Activated naive CD8-positive, alpha-beta T cell (primary cell): ENCODE measurements around the gene GPRIN3.

Experiments used
- H3K27ac Mint-ChIP-seq: one replicate; pipeline ENCODE4 v1.8.0; 2021; ENCODE audit warnings: mixed read lengths
- H3K27me3 Mint-ChIP-seq: one replicate; pipeline ENCODE4 v1.8.0; 2021; ENCODE audit warnings: mixed read lengths
- H3K36me3 Mint-ChIP-seq: one replicate; pipeline ENCODE4 v1.8.0; 2021; ENCODE audit warnings: mixed read lengths
- H3K4me1 Mint-ChIP-seq: one replicate; pipeline ENCODE4 v1.8.0; 2021; ENCODE audit warnings: low read depth, mixed read lengths
- H3K4me3 Mint-ChIP-seq: one replicate; pipeline ENCODE4 v1.8.0; 2021; ENCODE audit warnings: mild to moderate bottlenecking, mixed read lengths
- H3K9me3 Mint-ChIP-seq: one replicate; pipeline ENCODE4 v1.8.0; 2021; ENCODE audit warnings: low read depth, mixed read lengths

Gene GPRIN3

DNA sequence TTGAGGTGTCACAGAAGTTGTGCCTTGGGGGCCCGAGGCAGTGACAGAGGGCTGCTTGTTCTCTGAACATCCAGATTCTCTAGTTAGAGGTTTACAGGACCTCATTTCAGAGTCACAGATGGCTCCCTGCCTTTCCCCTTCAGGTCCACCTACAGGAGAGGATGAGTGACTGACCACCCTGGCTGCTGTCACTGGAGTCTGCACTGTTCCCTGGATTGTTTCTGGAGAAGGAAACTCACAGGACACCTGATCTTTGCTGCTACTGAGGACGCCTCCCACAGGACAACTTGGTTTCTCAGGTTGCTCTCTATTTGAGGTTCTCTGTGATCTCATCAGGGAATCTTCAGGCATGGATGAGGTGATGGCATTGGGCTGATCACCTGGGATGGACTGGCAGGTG lies 58.3 kb downstream of the GPRIN3 start:
- Mint-ChIP-seq H3K4me3 (no peak overlapping the region), H3K9me3 (no peaks in the 10 kb centered on the region), H3K27me3 (no peaks in the 10 kb centered on the region), H3K4me1 (peaks cover 27% of the 10 kb centered on the region), H3K36me3 (peaks cover 18% of the 10 kb centered on the region), H3K27ac (no peak overlapping the region)

- H3K4me3 Mint-ChIP-seq: no peak overlapping the region
- no peaks in the 10 kb centered on the region for H3K27me3 Mint-ChIP-seq
- no peaks in the 10 kb centered on the region for H3K9me3 Mint-ChIP-seq
- peaks cover 18% of the 10 kb centered on the region for H3K36me3 Mint-ChIP-seq
- H3K27ac Mint-ChIP-seq: no peak overlapping the region
- peaks cover 32% of the 10 kb centered on the region for H3K4me1 Mint-ChIP-seq
Measured at GRCh38 chr4:89248879-89249281, 58.7 kb downstream of the GPRIN3 start.

GRCh38 chr4:89247951-89248350 lies 59.6 kb downstream of the GPRIN3 start:
- H3K27ac Mint-ChIP-seq: no peak overlapping the region
- no peaks in the 10 kb centered on the region for H3K27me3 Mint-ChIP-seq
- no peaks in the 10 kb centered on the region for H3K9me3 Mint-ChIP-seq
- H3K4me1 Mint-ChIP-seq: peaks cover 35% of the 10 kb centered on the region
- H3K4me3 Mint-ChIP-seq: no peak overlapping the region
- peaks cover 18% of the 10 kb centered on the region for H3K36me3 Mint-ChIP-seq

DNA sequence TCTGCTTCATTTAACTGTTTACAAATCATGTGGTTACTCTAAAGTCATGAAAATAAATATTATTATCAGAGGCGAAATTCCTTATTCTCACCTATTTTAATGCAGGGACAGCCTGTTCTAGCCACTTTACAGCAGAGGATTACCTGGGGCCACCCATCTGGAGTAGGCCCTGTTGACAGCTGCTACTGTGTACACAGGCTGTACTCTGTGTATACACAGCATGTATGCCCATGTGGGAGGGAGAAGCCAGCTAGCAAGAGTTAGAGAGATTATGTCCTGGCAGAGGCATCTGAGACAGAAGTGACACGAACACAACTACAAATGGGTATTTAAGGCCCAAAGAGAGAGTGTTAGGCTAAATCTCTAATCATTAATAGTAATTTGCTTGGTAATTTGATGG lies 62.1 kb downstream of the GPRIN3 start:
- Mint-ChIP-seq H3K27ac (peak overlapping the region; percentile 5), H3K36me3 (peaks cover 22% of the 10 kb centered on the region), H3K4me1 (peaks cover 33% of the 10 kb centered on the region), H3K9me3 (no peaks in the 10 kb centered on the region), H3K27me3 (no peaks in the 10 kb centered on the region), H3K4me3 (no peak overlapping the region)

DNA sequence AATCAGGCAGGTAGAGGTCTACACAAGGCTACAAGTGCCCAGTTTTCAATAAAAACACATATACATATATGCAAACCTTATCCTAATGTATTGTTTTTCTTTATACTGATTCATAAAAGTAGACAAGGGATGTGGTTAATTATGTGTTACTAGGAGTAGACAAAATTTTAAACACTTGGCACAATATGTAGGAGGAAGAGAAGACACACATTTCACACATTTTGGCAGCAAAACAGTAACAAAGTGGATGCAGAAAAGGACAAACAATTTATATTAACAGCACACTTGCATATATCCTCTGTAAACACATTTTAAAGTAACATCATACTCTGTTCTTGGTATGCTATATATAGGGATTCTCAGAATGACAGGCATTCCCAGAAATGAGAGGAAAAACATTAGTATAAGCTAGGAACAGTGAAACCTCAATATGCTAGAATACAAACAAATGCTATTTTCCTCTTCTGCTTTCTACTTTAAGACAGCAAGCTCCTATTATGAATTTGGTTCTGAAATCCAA lies 63.8 kb downstream of the GPRIN3 start:
- peak overlapping the region; percentile 9 for H3K4me3 Mint-ChIP-seq
- H3K27me3 Mint-ChIP-seq: no peaks in the 10 kb centered on the region
- H3K4me1 Mint-ChIP-seq: peaks cover 33% of the 10 kb centered on the region
- no peaks in the 10 kb centered on the region for H3K9me3 Mint-ChIP-seq
- H3K27ac Mint-ChIP-seq: peak overlapping the region; percentile 76
- H3K36me3 Mint-ChIP-seq: peaks cover 20% of the 10 kb centered on the region

DNA sequence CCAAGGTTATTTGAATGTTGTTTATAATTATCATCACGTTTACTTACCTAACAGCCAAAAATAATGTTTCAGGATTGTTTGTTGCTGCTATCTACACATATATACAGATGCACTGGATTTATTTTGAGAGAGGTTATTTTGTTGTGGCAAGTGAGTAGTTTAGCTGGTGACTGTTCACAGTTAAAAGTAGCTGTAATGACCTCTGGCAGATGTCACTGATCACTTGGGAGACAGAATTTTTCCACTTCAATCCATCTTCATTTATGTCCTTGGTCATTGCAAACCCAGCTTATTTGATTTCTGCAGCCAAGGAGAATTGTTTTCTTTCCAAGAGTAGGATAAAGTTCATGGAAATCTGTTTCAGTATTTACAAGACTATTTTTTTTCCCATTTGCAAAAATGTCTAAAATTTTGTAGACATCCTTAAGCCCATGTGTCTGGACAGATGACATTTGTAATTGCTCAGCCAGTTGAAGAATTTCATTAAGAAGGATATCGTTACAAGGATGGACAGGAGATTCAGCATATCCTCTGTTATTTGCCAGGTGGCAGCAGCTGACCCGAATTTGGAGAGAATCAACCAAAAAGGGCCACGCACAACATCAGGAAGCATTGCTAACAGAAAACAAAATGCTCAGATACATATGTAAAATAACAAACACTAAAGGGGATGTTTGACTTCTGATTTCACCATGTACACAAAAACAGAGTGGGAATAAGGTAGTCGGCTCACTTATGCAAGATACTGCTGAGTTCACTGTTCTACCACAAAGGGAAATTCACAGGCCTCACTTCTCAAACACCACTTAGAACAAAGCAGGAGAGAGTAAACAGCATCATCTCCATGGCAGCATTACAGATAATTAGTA lies 64.5 kb downstream of the GPRIN3 start:
- Mint-ChIP-seq H3K4me1 (peaks cover 33% of the 10 kb centered on the region), H3K4me3 (peak overlapping the region; percentile 9), H3K36me3 (peaks cover 18% of the 10 kb centered on the region), H3K9me3 (no peaks in the 10 kb centered on the region), H3K27ac (peak overlapping the region; percentile 76), H3K27me3 (no peaks in the 10 kb centered on the region)

DNA sequence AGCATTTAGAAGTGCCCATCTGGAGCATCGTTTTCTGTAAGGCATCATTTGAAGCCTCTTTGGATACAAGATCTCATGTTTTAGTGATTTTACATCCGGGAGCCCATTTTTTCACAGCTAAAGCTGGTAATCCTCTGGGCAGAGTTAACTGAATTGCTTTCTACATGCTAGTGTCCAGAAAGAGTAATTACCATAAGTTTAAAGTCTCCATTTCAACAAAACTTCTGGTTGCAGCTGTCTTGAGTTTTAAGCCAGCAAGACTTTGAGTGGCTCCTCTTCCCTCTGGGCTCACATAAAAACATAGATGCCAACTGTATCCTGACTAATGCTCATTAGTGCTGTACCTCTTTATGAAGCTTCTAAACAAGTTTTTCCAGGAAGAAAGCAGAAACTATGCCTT lies 65.4 kb downstream of the GPRIN3 start:
- H3K4me3 Mint-ChIP-seq: no peak overlapping the region
- H3K36me3 Mint-ChIP-seq: peaks cover 12% of the 10 kb centered on the region
- H3K4me1 Mint-ChIP-seq: peaks cover 31% of the 10 kb centered on the region
- no peaks in the 10 kb centered on the region for H3K9me3 Mint-ChIP-seq
- no peak overlapping the region for H3K27ac Mint-ChIP-seq
- no peaks in the 10 kb centered on the region for H3K27me3 Mint-ChIP-seq

- H3K27ac Mint-ChIP-seq: no peak overlapping the region
- H3K27me3 Mint-ChIP-seq: no peaks in the 10 kb centered on the region
- peaks cover 2% of the 10 kb centered on the region for H3K4me1 Mint-ChIP-seq
- no peaks in the 10 kb centered on the region for H3K36me3 Mint-ChIP-seq
- H3K4me3 Mint-ChIP-seq: no peak overlapping the region
- H3K9me3 Mint-ChIP-seq: peaks cover 2% of the 10 kb centered on the region
Measured at GRCh38 chr4:89230271-89230670, 77.3 kb downstream of the GPRIN3 start.

GRCh38 chr4:89226665-89227574 lies 80.7 kb downstream of the GPRIN3 start:
- H3K27ac Mint-ChIP-seq: no peak overlapping the region
- no peaks in the 10 kb centered on the region for H3K27me3 Mint-ChIP-seq
- peaks cover 8% of the 10 kb centered on the region for H3K4me1 Mint-ChIP-seq
- H3K36me3 Mint-ChIP-seq: no peaks in the 10 kb centered on the region
- peak overlapping the region; percentile 57 for H3K4me3 Mint-ChIP-seq
- H3K9me3 Mint-ChIP-seq: no peaks in the 10 kb centered on the region

DNA sequence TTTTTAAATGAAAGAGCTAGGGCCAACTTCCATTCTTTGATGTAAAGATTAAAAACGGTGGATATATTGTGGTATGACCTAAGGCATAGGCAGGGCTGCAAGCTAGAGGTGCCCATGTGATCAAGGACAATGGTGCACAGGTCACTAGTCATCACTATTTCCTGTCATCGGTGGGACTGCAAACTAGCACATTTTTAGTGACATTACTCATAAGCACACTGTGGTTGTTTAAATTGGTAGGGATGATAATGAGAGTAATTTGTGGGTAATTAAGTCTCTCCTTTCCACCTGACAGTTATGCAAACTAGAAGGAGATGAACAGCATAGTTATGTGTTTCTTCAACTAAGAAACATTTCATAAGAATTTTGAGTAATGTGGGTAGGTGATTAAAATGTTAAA lies 85.4 kb downstream of the GPRIN3 start:
- Mint-ChIP-seq H3K9me3 (no peaks in the 10 kb centered on the region), H3K4me1 (peaks cover 11% of the 10 kb centered on the region), H3K4me3 (no peak overlapping the region), H3K27ac (no peak overlapping the region), H3K36me3 (no peaks in the 10 kb centered on the region), H3K27me3 (no peaks in the 10 kb centered on the region)

DNA sequence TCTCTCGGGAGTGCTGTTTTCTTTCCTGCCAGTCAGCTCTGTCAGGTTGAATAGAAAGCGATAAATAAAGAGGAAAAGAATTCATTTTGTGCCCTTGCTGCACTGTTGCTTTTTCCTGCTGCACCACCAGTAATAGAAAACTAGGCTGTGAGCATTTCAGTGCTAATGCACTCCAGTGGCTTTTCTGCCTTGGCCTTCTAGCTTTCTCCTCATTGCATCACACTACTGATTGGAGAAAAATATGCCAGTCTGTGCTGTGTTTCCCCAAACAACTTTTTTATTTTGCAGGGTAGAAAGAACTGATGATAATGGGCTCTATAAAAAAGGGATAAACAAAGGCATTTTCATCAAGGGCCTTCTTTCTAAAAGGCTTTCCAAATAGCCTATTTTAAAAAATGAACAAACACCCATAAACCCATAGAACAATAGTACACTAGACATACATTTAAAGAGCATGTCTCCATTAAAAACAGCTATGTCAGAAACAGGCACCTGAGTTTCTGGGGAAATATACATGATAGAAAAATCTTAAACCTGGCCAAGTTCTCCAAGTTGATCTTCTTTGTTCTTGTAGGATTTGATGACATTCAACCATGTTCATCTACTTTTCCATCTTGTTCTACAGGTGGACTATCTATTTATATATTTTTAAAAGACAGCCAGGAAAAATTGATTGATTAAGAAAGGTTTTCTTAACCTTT lies 86.3 kb downstream of the GPRIN3 start:
- Mint-ChIP-seq H3K9me3 (no peaks in the 10 kb centered on the region), H3K27ac (no peak overlapping the region), H3K36me3 (no peaks in the 10 kb centered on the region), H3K27me3 (no peaks in the 10 kb centered on the region), H3K4me3 (no peak overlapping the region), H3K4me1 (peaks cover 8% of the 10 kb centered on the region)

DNA sequence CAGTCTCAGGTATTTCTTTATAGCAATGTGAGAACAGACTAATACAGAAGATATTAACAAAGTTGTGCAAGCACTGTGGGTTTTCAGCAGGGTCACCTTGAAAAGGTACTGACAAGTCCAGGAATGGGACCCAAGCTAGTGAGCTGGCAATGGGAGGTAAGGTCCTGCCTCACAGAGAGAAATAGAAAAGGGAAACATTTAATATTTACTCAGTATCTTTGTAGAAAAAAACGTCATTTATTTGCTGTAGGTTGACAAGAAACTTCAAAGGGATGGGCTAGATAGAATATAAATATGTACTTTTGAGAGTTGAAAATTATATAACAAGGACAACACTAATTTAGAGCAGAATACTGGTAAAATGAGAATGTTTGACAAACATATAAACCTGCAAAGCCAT lies 89.0 kb downstream of the GPRIN3 start:
- Mint-ChIP-seq H3K4me1 (peaks cover 8% of the 10 kb centered on the region), H3K36me3 (no peaks in the 10 kb centered on the region), H3K9me3 (no peaks in the 10 kb centered on the region), H3K27ac (no peak overlapping the region), H3K4me3 (no peak overlapping the region), H3K27me3 (no peaks in the 10 kb centered on the region)

DNA sequence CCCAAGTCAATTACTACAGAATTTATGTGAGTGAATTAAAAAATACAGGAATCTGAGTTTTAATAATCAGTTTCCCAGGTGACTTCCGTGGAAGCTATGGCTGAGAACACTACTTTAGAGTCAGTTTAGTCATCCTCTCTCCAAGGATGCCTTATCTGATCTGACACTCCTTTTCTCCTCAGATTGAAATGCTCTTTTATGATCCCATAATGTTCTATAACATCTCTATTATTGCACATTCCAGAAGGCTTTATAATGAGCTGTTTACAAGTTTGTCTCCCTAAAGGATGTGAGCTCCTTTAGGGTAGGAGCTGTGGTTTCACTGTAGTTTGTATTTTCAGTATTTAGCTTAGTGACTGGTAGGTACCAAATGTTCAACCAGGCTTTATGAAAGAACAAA lies 90.0 kb downstream of the GPRIN3 start:
- Mint-ChIP-seq H3K27ac (no peak overlapping the region), H3K36me3 (no peaks in the 10 kb centered on the region), H3K4me3 (no peak overlapping the region), H3K27me3 (no peaks in the 10 kb centered on the region), H3K4me1 (peaks cover 7% of the 10 kb centered on the region), H3K9me3 (no peaks in the 10 kb centered on the region)

GRCh38 chr4:89216866-89217265 lies 90.7 kb downstream of the GPRIN3 start:
- peaks cover 2% of the 10 kb centered on the region for H3K4me1 Mint-ChIP-seq
- H3K4me3 Mint-ChIP-seq: no peak overlapping the region
- no peak overlapping the region for H3K27ac Mint-ChIP-seq
- no peaks in the 10 kb centered on the region for H3K36me3 Mint-ChIP-seq
- H3K27me3 Mint-ChIP-seq: no peaks in the 10 kb centered on the region
- no peaks in the 10 kb centered on the region for H3K9me3 Mint-ChIP-seq
